BE2C (cell line): ENCODE results near the gene MICOS13.
"Not testable (repeated sequence)": the region's sequence is repeated elsewhere in the genome, so short reads cannot be mapped to it uniquely, and the experiment has no call there.

Experiments
- DNase-seq: peaks from one replicate; pipeline ENCODE4 v3.0.0-alpha.2; 2020
- H3K27me3 ChIP-seq: fragments of 250-450 bp; sonication (Bioruptor Pico); 2 replicates; pipeline ENCODE4 v1.5.1; 2020; ENCODE audit warnings: mild to moderate bottlenecking
- H3K36me3 ChIP-seq: fragments of 250-450 bp; sonication (Bioruptor Pico); 2 replicates; pipeline ENCODE4 v1.5.1; 2020; ENCODE audit warnings: mild to moderate bottlenecking
- H3K4me1 ChIP-seq: fragments of 250-450 bp; sonication (Bioruptor Pico); 2 replicates; pipeline ENCODE4 v1.5.1; 2020
- H3K4me3 ChIP-seq: 2 replicates; pipeline ENCODE4 v1.5.1; 2011; ENCODE audit warnings: low read depth, low read length
- H3K9me3 ChIP-seq: fragments of 250-450 bp; sonication (Bioruptor Pico); 2 replicates; pipeline ENCODE4 v1.5.1; 2020
- TF ChIP-seq, protein P1 (sequence below): IDR thresholded peaks from 2 replicates; pipeline ENCODE4 v1.5.1; 2012; ENCODE audit warnings: mild to moderate bottlenecking, low read depth, low read length

MICOS13 gene

DNA sequence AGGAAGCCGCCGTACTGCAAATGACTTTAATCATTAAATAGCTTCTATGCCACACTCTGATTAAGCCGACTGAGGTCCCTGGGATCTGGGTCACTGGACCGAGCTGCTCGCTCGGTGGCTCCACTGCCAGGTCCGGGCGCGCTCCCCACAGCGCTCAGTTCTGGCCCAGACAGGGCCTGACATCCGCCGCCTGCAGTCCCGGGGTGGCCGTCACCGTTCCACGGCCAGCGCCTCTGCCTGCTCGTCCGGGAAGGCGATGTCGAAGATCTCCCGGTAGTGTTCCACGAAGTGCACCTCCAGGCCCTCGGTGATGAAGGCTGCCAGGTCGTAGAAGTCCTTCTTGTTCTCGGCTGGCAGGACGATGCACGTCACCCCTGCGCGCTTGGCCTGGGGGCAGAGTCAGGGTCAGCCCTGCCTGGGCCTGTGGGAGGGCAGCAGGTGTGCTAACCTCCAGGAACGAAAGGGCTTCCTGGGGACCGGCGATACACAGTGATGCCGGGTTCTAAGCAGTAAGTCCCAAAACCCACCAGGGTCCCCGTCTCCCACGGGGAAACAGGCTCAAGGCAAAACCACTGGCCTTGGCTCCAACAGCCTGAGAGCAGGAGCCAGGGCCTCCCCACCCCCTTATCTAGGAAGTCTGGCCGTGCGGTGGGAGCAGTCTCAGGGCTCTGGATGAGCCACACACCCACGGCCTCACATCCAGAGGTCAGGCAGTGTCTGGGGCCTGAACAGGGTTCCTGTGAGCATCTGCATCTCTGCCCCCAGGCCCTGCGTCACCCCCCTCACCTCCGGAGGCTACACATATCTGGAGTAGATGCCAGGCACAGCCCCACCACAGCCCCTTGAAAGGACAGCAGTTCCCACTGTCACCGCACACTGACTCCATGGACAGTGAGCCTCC is 11.8 kb upstream of the MICOS13 start:
- peaks cover 66% of the 10 kb centered on the region for H3K36me3 ChIP-seq
- no peaks in the 10 kb centered on the region for H3K27me3 ChIP-seq
- DNase-seq, result peak; percentile 62
- H3K4me1 ChIP-seq, result peaks cover 7% of the 10 kb centered on the region; the same call in 1 of the 2 replicates
- TF ChIP-seq, protein P1, sequence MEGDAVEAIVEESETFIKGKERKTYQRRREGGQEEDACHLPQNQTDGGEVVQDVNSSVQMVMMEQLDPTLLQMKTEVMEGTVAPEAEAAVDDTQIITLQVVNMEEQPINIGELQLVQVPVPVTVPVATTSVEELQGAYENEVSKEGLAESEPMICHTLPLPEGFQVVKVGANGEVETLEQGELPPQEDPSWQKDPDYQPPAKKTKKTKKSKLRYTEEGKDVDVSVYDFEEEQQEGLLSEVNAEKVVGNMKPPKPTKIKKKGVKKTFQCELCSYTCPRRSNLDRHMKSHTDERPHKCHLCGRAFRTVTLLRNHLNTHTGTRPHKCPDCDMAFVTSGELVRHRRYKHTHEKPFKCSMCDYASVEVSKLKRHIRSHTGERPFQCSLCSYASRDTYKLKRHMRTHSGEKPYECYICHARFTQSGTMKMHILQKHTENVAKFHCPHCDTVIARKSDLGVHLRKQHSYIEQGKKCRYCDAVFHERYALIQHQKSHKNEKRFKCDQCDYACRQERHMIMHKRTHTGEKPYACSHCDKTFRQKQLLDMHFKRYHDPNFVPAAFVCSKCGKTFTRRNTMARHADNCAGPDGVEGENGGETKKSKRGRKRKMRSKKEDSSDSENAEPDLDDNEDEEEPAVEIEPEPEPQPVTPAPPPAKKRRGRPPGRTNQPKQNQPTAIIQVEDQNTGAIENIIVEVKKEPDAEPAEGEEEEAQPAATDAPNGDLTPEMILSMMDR, result no peak
- peak overlapping the region; percentile 96 for H3K4me3 ChIP-seq
- H3K9me3 ChIP-seq, result no peaks in the 10 kb centered on the region

DNA sequence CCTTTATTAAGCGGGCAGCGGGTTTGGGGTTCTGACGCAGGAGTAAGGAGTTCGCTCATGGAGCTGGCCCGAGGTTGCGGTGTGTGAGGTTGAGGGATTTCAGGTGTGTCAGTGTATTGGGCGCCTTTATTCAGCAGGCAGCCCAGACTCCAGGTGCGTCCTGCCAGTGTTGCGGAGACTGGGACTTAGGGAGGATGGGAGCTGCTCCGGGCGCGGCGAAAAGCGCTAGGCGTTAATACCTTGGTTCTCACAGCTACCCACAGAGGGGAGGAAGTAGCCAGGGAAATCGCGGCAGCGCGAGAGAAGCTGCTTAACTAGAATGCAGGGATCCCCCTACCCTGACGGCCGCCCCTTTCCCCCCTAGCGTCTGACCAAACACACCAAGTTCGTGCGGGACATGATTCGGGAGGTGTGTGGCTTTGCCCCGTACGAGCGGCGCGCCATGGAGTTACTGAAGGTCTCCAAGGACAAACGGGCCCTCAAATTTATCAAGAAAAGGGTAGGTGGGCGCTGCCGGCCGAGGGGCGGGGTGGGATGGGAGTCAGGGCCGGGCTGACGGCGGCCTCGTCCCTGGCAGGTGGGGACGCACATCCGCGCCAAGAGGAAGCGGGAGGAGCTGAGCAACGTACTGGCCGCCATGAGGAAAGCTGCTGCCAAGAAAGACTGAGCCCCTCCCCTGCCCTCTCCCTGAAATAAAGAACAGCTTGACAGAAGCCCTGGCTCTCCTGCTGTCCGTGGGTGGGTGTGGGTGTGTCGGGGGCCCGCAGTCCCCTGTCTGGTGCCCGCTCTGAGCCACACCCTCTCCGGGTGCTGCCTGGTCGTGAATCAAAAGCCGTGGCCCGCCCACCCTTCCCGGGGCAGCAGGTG is 10.9 kb upstream of the MICOS13 start:
- TF ChIP-seq, protein P1, result no peak
- DNase-seq, result peak; percentile 51
- H3K9me3 ChIP-seq, result no peaks in the 10 kb centered on the region
- peaks cover 7% of the 10 kb centered on the region; the same call in 1 of the 2 replicates for H3K4me1 ChIP-seq
- peaks cover 57% of the 10 kb centered on the region for H3K36me3 ChIP-seq
- H3K4me3 ChIP-seq, result peak overlapping the region; percentile 96
- no peaks in the 10 kb centered on the region for H3K27me3 ChIP-seq

DNA sequence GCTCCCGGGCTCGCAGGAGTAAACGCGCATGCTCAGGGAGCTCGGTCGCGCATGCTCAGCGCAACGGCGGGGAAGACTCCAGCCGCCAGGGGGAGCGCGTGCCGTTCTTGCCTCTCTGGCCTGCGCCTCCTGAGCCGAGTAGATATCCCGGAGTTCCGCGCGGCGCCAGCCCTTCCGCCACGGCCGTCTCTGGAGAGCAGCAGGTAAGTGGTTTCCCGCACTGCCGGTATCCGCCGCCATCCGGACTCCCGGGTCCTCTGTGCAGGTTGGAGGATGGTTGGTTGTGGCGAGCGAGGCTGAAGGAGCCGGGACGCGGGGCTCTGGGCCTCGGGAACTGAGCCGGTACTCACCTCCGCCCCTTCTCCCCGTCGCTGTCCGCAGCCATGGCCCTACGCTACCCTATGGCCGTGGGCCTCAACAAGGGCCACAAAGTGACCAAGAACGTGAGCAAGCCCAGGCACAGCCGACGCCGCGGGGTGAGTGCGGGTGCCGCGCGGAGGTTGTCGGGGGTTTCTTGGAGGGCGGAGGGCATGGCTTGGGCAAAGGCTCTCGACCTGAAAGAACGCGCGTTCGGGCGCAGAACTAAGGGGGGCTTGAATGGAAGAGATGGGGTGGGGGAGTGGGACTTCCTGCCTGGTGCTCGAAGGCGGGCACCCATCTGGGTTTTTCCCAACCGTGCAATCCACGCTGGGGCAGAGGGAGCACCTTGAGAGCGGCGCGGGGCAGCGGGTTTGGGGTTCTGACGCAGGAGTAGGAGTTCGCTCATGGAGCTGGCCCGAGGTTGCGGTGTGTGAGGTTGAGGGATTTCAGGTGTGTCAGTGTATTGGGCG is 10.0 kb upstream of the MICOS13 start, which contains the start of gene RPL36:
Gene RPL36, plus strand, starts transcription at position 171 of the 830 bp plus-strand sequence. Its CDS starts 213 bp downstream, at position 384.
- H3K27me3 ChIP-seq, result no peaks in the 10 kb centered on the region
- TF ChIP-seq, protein P1, result peak; percentile 97
- DNase-seq, result peak; percentile 98
- no peaks in the 10 kb centered on the region for H3K9me3 ChIP-seq
- peak within 1 kb of the TSS; percentile 96 for H3K4me3 ChIP-seq
- peaks cover 48% of the 10 kb centered on the region for H3K36me3 ChIP-seq
- H3K4me1 ChIP-seq, result peaks cover 7% of the 10 kb centered on the region; the same call in 1 of the 2 replicates

DNA sequence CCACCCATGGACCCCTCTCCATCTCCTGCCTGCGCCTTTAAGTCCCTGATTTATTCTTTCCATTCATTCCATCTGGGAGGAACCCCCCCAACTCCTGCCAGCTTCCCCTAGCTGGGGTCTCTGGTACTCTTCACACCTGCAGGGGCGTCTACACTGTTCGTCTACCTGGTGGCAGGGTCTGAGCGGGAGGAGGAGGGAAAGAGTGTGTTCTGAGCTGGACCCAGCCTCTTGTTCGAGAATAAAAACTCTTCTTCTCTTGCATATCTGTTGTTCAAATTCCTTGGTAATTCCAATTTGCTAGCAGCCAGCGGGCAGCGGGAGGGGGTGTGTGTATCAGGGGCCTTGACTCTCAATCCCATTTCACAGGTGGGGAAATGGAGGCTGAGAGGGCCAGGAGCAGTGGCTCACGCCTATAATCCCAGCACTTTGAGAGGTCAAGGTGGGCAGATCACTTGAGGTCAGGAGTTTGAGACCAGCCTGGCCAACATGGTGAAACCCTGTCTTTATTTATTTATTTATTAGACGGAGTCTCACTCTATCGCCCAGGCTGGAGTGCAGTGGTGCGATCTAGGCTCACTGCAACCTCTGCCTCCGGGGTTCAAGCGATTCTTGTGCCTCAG is 8.1 kb upstream of the MICOS13 start:
- not testable (repeated sequence) for H3K27me3 ChIP-seq, H3K4me1 ChIP-seq, H3K9me3 ChIP-seq, DNase-seq, H3K4me3 ChIP-seq
- H3K36me3 ChIP-seq, result peaks cover 29% of the 10 kb centered on the region

DNA sequence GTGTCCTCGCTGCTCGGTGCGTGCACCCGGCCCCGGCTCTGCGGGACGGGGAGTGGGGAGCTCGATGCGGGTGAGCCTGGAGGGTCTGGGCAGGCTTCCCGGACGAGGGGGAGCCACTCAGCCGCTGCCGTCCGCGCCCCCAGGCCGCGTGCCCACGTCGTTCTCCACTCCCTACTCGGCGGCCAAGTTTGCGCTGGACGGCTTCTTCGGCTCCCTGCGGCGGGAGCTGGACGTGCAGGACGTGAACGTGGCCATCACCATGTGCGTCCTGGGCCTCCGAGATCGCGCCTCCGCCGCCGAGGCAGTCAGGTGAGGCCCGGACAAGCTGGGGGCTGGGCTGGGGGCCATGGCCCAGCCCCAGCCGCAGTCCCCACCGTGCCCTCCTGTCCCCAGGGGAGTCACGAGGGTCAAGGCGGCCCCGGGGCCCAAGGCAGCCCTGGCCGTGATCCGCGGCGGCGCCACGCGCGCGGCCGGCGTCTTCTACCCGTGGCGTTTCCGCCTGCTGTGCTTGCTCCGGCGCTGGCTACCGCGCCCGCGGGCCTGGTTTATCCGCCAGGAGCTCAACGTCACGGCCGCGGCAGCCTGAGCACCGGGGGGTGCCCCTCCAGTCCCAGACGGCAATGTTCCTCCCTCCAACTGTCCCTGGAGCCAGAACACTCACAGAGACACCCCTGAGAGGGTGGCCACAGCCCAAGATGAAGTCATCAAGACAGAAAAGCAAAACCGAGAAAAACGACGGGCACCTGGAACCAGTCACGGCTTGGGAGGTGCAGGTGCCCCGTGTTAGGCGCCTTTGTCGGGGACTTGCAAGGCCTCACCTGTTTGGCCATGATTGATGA is 7.3 kb upstream of the MICOS13 start:
- no peak for DNase-seq
- Histone ChIP-seq H3K27me3 (no peaks in the 10 kb centered on the region), H3K4me3 (peak overlapping the region; percentile 26; the same call in 1 of the 2 replicates), H3K9me3 (no peaks in the 10 kb centered on the region), H3K36me3 (peaks cover 21% of the 10 kb centered on the region), H3K4me1 (peaks cover 6% of the 10 kb centered on the region; the same call in 1 of the 2 replicates)
- TF ChIP-seq, protein P1, result no peak
